Activated effector memory CD4-positive, alpha-beta T cell treated with anti-CD3 and anti-CD28 coated beads, Interleukin-2, amount 50 U/mL, for 16 hours (primary cell): ENCODE measurements around the gene ANKS1A.
"Not testable (repeated sequence)": the region's sequence is repeated elsewhere in the genome, so short reads cannot be mapped to it uniquely, and the experiment has no call there.

ENCODE experiments used
- DNase-seq: peaks from one replicate; pipeline ENCODE4 v3.0.0-alpha.2; 2020

ANKS1A gene

GRCh38 chr6:34999962-35000361, 110.9 kb downstream of the ANKS1A start:
- DNase-seq, result not testable (repeated sequence)

- DNase-seq, result not testable (repeated sequence)
These were observed 112.3 kb downstream of the ANKS1A start for GRCh38 chr6:35001349-35001748.

- DNase-seq, result not testable (repeated sequence)
These were observed 115.0 kb downstream of the ANKS1A start for GRCh38 chr6:35003886-35004530.

GRCh38 chr6:35007016-35007415, 118.0 kb downstream of the ANKS1A start:
- DNase-seq, result no peak

- no peak for DNase-seq
These were observed 119.8 kb downstream of the ANKS1A start for GRCh38 chr6:35008858-35009257.

- DNase-seq, result no peak
These were observed 122.3 kb downstream of the ANKS1A start for GRCh38 chr6:35011096-35012041.

GRCh38 chr6:35013701-35014100, 124.6 kb downstream of the ANKS1A start:
- DNase-seq, result no peak

- DNase-seq, result no peak
These were observed 125.3 kb downstream of the ANKS1A start for GRCh38 chr6:35014341-35014740.

GRCh38 chr6:35014786-35015185, 125.7 kb downstream of the ANKS1A start:
- DNase-seq, result no peak

GRCh38 chr6:35015476-35015875, 126.4 kb downstream of the ANKS1A start:
- no peak for DNase-seq

- DNase-seq, result no peak
These were observed 126.9 kb downstream of the ANKS1A start for GRCh38 chr6:35015996-35016395.

GRCh38 chr6:35016502-35017321, 127.7 kb downstream of the ANKS1A start:
- DNase-seq, result no peak

- DNase-seq, result no peak
These were observed 128.5 kb downstream of the ANKS1A start for GRCh38 chr6:35017411-35018181.

GRCh38 chr6:35018182-35018519, 129.1 kb downstream of the ANKS1A start:
- DNase-seq, result no peak

- no peak for DNase-seq
These were observed 129.7 kb downstream of the ANKS1A start for GRCh38 chr6:35018746-35019145.

GRCh38 chr6:35019171-35019570, 130.1 kb downstream of the ANKS1A start:
- DNase-seq, result no peak

GRCh38 chr6:35019831-35020230, 130.8 kb downstream of the ANKS1A start:
- no peak for DNase-seq

GRCh38 chr6:35021004-35021403, 131.9 kb downstream of the ANKS1A start:
- no peak for DNase-seq

GRCh38 chr6:35023091-35024000, 134.3 kb downstream of the ANKS1A start:
- no peak for DNase-seq

- DNase-seq, result no peak
These were observed 135.5 kb downstream of the ANKS1A start for GRCh38 chr6:35024551-35025054.
